Stimulated activated CD8-positive, alpha-beta memory T cell treated with anti-CD3 and anti-CD28 coated beads, Interleukin-12 subunit alpha, Interleukin-12 subunit beta, amount 100 ng/mL, for 24 hours (primary cell): Measurements from ENCODE around the gene CFAP221.

Source experiments
- DNase-seq: peaks from one replicate; pipeline ENCODE4 v3.0.0-alpha.2; 2020; ENCODE audit errors: extremely low read depth

CFAP221 gene

GRCh38 chr2:119536707-119537106, 7.5 kb upstream of the CFAP221 start:
- no peak for DNase-seq

- DNase-seq: no peak
These were observed 6.5 kb upstream of the CFAP221 start for GRCh38 chr2:119537792-119538191.

- no peak for DNase-seq
These were observed 2.8 kb upstream of the CFAP221 start for GRCh38 chr2:119541476-119541875.

GRCh38 chr2:119544939-119545475, 758 bp downstream of the CFAP221 start:
- DNase-seq: no peak

- no peak for DNase-seq
These were observed 1.7 kb downstream of the CFAP221 start for GRCh38 chr2:119545754-119546446.

- no peak for DNase-seq
These were observed 2.2 kb downstream of the CFAP221 start for GRCh38 chr2:119546447-119546767.

- no peak for DNase-seq
These were observed 4.4 kb downstream of the CFAP221 start for GRCh38 chr2:119548516-119549120.

GRCh38 chr2:119549241-119549640, 5.0 kb downstream of the CFAP221 start:
- no peak for DNase-seq

- DNase-seq: no peak
These were observed 6.1 kb downstream of the CFAP221 start for GRCh38 chr2:119550346-119550745.

GRCh38 chr2:119550856-119551255, 6.6 kb downstream of the CFAP221 start:
- no peak for DNase-seq

- DNase-seq: no peak
These were observed 8.7 kb downstream of the CFAP221 start for GRCh38 chr2:119552902-119553301.

GRCh38 chr2:119553687-119554344, 9.6 kb downstream of the CFAP221 start:
- DNase-seq: no peak

- no peak for DNase-seq
These were observed 21.2 kb downstream of the CFAP221 start for GRCh38 chr2:119565481-119565880.

- no peak for DNase-seq
These were observed 23.0 kb downstream of the CFAP221 start for GRCh38 chr2:119567292-119567691.

- DNase-seq: no peak
These were observed 30.0 kb downstream of the CFAP221 start for GRCh38 chr2:119574108-119574815.

- DNase-seq: no peak
These were observed 30.6 kb downstream of the CFAP221 start for GRCh38 chr2:119574864-119575263.

- no peak for DNase-seq
These were observed 31.2 kb downstream of the CFAP221 start for GRCh38 chr2:119575439-119575838.

GRCh38 chr2:119579424-119580295, 35.4 kb downstream of the CFAP221 start:
- no peak for DNase-seq

GRCh38 chr2:119580550-119581072, 36.4 kb downstream of the CFAP221 start:
- no peak for DNase-seq

GRCh38 chr2:119583291-119583690, 39.0 kb downstream of the CFAP221 start:
- DNase-seq: no peak

- DNase-seq: no peak
These were observed 40.2 kb downstream of the CFAP221 start for GRCh38 chr2:119584469-119584868.
